Measurements from ENCODE around the gene ZNF536. TPM values are rescaled to one million over a fixed set of nuclear protein-coding genes. Genes with fewer than 3 reads are reported as not detected.

ZNF536 gene
- total RNA-seq, 1 donor from 2014 or later = not detected

- intact Hi-C loops (cut with micrococcal nuclease) = no loop called here
These were observed 9.1 kb upstream of the ZNF536 start for GRCh38 chr19:30363073-30363472.

- intact Hi-C loops (cut with micrococcal nuclease) = no loop called here
These were observed 7.1 kb upstream of the ZNF536 start for GRCh38 chr19:30364866-30365800.

DNA sequence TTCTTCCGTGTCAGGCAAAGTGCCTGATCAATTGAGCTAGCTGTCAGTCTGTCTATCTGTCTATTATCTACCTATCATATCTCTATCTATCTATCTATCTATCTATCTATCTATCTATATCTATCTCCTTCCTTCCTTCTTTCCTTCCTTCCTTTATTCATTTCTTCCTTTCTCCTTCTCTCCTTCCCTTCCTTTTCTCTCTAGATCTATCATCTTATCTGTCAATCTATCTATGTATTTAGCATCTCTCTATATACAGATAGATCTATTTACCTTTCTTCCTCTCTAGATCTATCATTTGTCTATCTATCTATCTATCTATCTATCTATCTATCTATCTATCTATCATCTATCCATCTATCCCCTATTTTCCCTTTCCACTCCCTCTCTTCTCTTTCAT, 5.9 kb upstream of the ZNF536 start:
- intact Hi-C loops (cut with micrococcal nuclease) = no loop called here

- intact Hi-C loops (cut with micrococcal nuclease) = no loop called here
These were observed 5.2 kb upstream of the ZNF536 start for GRCh38 chr19:30367006-30367405.

- intact Hi-C loops (cut with micrococcal nuclease) = no loop called here
These were observed 4.8 kb upstream of the ZNF536 start for GRCh38 chr19:30367421-30367820.

- intact Hi-C loops (cut with micrococcal nuclease) = no loop called here
These were observed 2.4 kb upstream of the ZNF536 start for GRCh38 chr19:30369833-30370232.

GRCh38 chr19:30371161-30371836, 885 bp upstream of the ZNF536 start:
- intact Hi-C loops (cut with micrococcal nuclease) = no loop called here

DNA sequence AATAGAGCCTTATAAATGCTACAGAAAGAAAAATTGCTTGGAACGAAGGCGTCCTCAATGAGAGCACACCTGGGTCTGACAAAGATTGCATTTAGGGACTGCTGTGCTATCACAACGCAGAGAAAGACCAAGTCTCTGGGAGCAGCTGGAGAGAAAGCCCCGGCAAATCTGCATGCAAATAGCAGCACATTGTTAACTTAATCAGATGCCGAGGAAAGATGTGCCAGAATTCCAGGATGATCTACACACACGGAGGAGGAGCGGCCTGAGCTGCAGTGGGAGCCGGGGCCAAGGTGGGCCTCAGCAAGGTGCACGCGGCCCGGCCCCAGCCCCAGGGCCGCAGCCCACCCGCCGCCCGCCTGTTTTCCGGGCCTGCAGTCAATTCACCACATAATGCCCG, 1.4 kb downstream of the ZNF536 start:
- intact Hi-C loops (cut with micrococcal nuclease) = no loop called here

DNA sequence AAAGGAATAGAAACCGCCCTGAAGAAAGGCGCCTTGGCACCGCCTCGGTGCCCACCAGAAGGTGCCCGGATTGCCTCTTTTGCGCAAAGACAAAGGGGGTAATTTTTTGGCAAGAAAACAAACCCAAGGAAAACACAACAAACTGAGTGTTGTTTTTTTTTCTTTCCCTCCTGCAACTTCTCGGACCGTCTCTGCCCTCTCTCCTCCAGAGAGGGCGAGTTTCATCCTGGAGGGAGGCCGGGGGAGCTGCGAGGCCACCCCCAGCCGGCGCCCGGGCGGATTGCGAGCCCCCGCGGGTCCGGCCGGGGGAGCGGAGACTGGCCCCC, 2.3 kb downstream of the ZNF536 start:
- intact Hi-C loops (cut with micrococcal nuclease) = no loop called here

DNA sequence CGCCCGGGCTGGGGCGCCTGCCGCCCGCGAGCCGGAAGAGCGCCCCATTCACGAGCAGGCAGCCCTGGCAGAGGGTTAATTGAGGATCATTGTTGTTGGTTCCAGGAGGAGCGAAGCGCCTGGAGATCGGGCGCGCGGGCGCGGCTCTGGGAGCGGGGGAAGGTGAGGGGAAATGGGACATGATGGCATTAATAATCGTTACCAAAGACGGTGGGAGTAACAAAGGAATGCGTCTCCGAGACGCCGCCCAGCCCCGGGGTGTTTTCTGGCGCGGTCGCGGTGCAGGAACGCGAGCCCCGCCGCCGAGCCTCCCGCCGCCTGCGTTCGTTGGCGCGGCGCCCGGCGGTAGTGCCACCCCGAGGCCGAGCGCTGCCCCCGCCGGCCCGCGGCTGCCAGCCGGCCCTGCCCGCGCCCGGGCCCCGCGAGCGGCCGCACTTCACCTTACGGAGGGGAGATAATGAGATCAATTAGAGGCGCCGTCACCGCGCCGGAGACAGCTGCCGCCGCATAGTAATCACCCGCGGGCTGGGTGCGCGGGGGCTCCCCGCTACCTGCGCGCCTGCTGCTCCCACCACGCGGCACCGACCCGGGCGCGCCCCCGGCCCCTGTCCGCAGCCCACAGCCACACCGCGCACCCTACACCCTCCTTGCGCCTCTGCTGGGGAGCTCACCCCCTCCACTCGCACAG, 2.8 kb downstream of the ZNF536 start:
- intact Hi-C loops (cut with micrococcal nuclease) = no loop called here

- intact Hi-C loops (cut with micrococcal nuclease) = no loop called here
These were observed 3.4 kb downstream of the ZNF536 start for GRCh38 chr19:30375553-30376031.

- intact Hi-C loops (cut with micrococcal nuclease) = no loop called here
These were observed 4.1 kb downstream of the ZNF536 start for GRCh38 chr19:30376272-30376671.

DNA sequence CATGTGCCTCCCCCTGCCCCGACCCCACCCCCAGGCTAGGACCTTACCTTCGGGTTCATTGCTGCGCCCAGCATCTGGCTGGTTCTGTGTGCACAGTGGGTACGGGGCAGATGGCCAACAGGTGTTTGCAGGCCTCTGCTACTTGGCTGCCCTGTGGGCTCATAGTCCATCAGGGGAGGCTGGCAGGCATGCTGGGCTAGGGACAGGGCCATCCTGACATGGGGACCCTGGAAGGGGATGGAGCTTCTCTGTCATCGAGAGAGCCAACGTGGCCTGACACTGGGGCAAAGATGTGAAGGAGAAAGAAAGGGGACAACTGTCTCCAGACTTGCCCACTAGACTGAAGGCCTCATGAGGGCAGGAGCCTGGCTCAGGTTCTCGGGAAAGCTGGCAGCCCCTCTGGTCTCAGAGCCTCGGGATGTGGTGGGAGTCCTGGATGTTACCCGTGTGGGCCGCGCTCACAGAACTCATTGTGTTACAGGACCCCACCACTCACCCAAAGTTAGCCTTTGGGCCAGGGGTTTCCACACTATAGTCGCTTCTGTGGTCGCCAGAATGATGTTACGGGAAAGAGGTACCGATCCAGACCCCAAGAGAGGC, 4.7 kb downstream of the ZNF536 start:
- intact Hi-C loops (cut with micrococcal nuclease) = no loop called here

DNA sequence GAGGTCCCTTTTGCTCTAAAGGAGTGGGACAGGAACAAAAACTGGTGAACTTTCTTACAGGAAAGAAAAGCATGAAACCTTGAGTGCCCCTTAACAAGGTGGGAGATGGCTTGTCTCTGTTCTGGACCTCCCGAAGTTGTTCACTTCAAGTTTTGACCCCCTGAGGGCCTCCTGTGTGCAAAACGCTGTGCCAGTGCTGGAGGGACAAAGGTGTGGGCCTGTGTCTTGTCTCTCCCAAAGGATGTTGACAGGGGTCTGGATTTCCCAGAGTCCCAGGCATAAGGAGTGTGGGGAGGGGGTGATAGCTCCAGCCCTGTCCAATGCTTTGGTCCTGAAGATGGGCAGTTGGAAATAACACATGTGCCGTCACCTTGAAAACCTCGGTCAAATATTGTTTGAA, 6.5 kb downstream of the ZNF536 start:
- intact Hi-C loops (cut with micrococcal nuclease) = no loop called here

DNA sequence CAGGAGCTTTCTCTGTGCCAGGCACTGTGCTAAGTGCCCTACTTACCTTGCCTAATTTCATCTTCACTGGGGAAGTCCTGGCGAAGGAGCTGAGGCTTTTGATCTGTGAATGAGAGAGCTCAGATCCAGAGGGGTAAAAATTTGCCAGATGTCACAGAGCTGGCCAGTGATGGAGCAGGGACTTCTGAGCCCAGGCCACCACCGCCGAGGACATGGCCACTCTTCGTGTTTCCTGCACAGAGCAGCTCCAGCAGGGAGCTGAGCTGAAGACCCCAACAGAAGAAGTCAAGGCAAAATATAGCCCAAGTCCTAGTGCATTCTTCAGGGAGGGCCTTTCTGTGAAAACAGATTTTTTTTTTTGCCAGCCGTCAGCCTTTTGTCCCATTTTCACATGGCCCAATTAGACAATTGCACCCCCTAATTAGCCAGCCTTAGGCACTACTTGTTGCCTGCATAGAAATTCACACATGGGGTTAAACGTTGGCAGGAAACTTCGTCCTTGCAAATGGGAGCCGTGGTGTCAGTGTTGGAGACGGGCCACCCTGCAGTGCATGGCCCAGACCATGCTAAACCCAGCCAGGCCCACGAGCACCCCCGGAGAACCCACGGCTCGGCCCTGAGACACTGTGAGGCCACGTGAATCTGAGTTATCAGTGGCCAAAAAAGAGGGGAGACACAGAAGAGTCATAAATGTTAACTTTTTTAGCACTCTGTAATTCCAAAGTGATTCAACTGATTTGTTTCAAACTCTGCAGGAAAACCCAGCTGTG, 7.8 kb downstream of the ZNF536 start:
- intact Hi-C loops (cut with micrococcal nuclease) = no loop called here

GRCh38 chr19:30381366-30381765, 9.2 kb downstream of the ZNF536 start:
- intact Hi-C loops (cut with micrococcal nuclease) = no loop called here

GRCh38 chr19:30385174-30385573, 13.0 kb downstream of the ZNF536 start:
- intact Hi-C loops (cut with micrococcal nuclease) = no loop called here

DNA sequence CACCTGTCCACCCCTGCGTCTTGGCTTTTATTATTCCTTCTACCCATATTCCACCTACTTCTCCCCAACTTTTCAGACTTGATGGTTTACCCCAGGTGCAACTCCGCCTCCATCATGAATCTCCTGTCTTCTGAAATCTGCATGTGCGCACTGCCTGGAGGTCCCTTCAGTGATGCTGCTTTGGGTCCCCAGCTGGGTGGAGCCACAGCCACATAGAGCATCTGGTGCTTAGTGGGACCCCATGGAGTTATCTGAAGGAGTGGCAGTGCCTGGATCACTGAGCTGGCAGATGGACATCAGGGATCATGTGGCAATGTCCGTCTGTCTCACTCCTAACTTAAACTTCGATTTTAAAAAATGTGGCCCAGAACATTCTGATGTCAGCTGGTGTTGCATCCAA, 13.5 kb downstream of the ZNF536 start:
- intact Hi-C loops (cut with micrococcal nuclease) = no loop called here

- intact Hi-C loops (cut with micrococcal nuclease) = no loop called here
These were observed 14.5 kb downstream of the ZNF536 start for GRCh38 chr19:30386551-30387143.

DNA sequence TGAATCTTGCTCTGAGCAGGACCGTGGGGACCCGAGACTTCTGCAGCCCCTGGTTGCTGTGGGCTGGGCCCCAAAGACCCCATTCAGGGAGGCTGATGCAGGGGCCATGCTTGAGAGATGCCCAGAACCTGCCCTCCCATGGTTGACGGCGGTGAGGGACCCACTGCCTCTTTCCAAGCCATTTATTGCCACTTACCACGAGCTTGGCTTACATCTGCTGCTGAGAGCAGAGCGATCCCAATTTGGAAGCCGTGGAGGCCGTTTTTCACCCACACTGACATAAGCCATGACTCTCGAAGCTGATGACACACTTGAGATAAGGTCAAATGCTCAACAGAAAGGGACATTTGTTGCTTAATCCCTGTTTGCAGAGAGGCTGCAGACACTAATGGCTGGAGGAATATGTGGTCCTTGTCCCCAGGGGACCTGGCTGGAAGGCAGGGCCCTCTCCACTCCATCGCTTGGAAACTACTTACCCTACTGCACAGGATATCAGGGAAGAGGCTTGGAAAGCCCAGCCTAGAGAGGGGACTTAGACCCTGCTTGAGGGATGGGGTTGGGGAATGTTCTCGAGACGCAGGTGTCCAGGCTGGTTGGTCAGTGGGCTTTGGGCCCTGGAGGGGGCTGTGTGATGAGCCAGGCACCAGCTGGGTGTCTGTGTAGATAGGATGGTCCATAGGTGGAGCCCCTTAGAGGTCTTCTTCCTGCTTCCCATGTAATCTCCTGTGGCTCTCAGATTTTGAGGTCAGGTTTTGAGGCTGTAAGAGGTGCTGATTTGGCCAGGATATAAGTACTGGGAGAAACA, 15.3 kb downstream of the ZNF536 start:
- intact Hi-C loops (cut with micrococcal nuclease) = no loop called here
